Measurements from ENCODE around the gene LGALS3. TPM values are rescaled to one million over a fixed set of nuclear protein-coding genes. Genes with fewer than 3 reads are reported as not detected.
A peak's percentile ranks its signal among the peaks of the same experiment; 100 is the strongest.
"Not testable (repeated sequence)": the region's sequence is repeated elsewhere in the genome, so short reads cannot be mapped to it uniquely, and the experiment has no call there.

The LGALS3 gene
- 256 TPM for total RNA-seq

- peak; percentile 63 for DNase-seq (ENCODE audit: low spot score)
Measured at GRCh38 chr14:55129086-55129427, at the start of gene LGALS3. TSS of gene LGALS3 (plus strand) at chr14:55129252. CDS start at chr14:55137374, 8,122 bp downstream.

- DNase-seq (ENCODE audit: low spot score), result not testable (repeated sequence)
Measured at GRCh38 chr14:55079961-55080360, 49.1 kb upstream of the LGALS3 start.

- no peak for DNase-seq (ENCODE audit: low spot score)
Measured at GRCh38 chr14:55084401-55085059, 44.5 kb upstream of the LGALS3 start.

GRCh38 chr14:55085060-55085660 is 43.9 kb upstream of the LGALS3 start:
- DNase-seq (ENCODE audit: low spot score), result no peak

- DNase-seq (ENCODE audit: low spot score), result no peak
Measured at GRCh38 chr14:55086938-55087337, 42.1 kb upstream of the LGALS3 start.

- DNase-seq (ENCODE audit: low spot score), result no peak
Measured at GRCh38 chr14:55088356-55088755, 40.7 kb upstream of the LGALS3 start.

GRCh38 chr14:55092341-55092740 is 36.7 kb upstream of the LGALS3 start:
- DNase-seq (ENCODE audit: low spot score), result no peak

GRCh38 chr14:55094292-55095157 is 34.5 kb upstream of the LGALS3 start:
- no peak for DNase-seq (ENCODE audit: low spot score)

- DNase-seq (ENCODE audit: low spot score), result peak; percentile 57
Measured at GRCh38 chr14:55097881-55098560, 31.0 kb upstream of the LGALS3 start.

- DNase-seq (ENCODE audit: low spot score), result no peak
Measured at GRCh38 chr14:55098561-55098898, 30.5 kb upstream of the LGALS3 start.

GRCh38 chr14:55099756-55100155 is 29.3 kb upstream of the LGALS3 start:
- no peak for DNase-seq (ENCODE audit: low spot score)

- DNase-seq (ENCODE audit: low spot score), result no peak
Measured at GRCh38 chr14:55101698-55102097, 27.4 kb upstream of the LGALS3 start.

- peak; percentile 89 for DNase-seq (ENCODE audit: low spot score)
Measured at GRCh38 chr14:55102141-55102621, 26.9 kb upstream of the LGALS3 start.

- peak; percentile 91 for DNase-seq (ENCODE audit: low spot score)
Measured at GRCh38 chr14:55103005-55103640, 25.9 kb upstream of the LGALS3 start.

- DNase-seq (ENCODE audit: low spot score), result no peak
Measured at GRCh38 chr14:55103971-55104954, 24.8 kb upstream of the LGALS3 start.

GRCh38 chr14:55105991-55106390 is 23.1 kb upstream of the LGALS3 start:
- DNase-seq (ENCODE audit: low spot score), result no peak

- peak; percentile 93 for DNase-seq (ENCODE audit: low spot score)
Measured at GRCh38 chr14:55107766-55108554, 21.1 kb upstream of the LGALS3 start.

- DNase-seq (ENCODE audit: low spot score), result no peak
Measured at GRCh38 chr14:55109836-55110235, 19.2 kb upstream of the LGALS3 start.

- no peak for DNase-seq (ENCODE audit: low spot score)
Measured at GRCh38 chr14:55111122-55111708, 17.8 kb upstream of the LGALS3 start.
